Stimulated activated CD8-positive, alpha-beta memory T cell treated with anti-CD3 and anti-CD28 coated beads, Interleukin-4, amount 100 ng/mL, for 24 hours (primary cell): ENCODE measurements around the gene PHACTR3.
A peak's percentile ranks its signal among the peaks of the same experiment; 100 is the strongest.
"Not testable (repeated sequence)": the region's sequence is repeated elsewhere in the genome, so short reads cannot be mapped to it uniquely, and the experiment has no call there.

Source experiments
- DNase-seq: peaks from one replicate; pipeline ENCODE4 v3.0.0-alpha.2; 2020; ENCODE audit warnings: low read depth

Gene PHACTR3

DNA sequence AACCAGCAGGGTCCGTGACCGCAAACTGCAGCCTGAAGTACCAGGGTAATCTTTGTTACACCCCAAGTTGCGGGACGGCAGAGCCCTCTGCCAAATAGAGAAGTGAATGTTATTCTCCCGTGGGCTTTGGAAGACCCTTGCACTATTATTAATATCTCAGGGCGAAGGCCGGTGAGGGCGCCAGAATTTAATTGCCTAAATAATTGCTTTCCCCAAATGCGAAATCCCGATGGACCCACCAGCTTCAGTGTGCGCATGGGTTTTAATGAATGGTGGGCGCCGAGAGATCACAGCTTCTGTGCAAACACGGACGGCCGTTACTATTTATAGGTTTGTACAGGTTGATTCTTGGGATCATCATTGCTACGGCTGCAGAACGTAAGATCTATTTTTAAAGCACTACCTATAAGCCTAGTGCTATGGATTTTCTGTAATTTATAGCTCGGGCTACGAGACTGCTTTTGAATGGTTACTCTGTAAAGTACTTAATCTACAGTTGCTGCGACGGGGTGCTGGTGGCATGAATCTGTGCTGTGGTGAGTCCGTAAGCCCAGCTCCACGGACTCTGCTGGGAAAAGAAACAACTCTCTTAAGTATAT lies 15.2 kb upstream of the PHACTR3 start:
- no peak for DNase-seq

- DNase-seq = no peak
Observed at GRCh38 chr20:59591061-59591460, 13.3 kb upstream of the PHACTR3 start.

DNA sequence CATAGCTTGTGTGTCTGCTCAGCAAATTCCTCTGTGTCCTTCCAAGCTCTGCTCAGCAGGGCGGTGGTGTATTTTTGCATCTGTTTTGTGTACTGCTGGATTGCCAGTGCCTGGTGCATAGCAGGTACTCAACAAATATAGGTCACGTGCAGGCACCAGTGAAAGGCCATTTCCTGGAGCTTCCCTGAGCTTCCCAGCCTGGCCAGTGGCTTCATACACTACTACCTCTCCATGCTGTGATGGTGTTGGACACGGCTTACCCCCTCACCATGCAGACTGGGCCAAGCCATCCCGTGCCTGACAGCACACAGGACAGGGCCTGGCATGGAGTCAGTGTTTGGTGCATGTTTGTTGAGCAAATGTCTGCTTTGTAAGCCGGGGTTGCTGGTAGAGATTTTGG lies 7.7 kb upstream of the PHACTR3 start:
- no peak for DNase-seq

- DNase-seq = no peak
Observed at GRCh38 chr20:59597240-59597639, 7.1 kb upstream of the PHACTR3 start.

DNA sequence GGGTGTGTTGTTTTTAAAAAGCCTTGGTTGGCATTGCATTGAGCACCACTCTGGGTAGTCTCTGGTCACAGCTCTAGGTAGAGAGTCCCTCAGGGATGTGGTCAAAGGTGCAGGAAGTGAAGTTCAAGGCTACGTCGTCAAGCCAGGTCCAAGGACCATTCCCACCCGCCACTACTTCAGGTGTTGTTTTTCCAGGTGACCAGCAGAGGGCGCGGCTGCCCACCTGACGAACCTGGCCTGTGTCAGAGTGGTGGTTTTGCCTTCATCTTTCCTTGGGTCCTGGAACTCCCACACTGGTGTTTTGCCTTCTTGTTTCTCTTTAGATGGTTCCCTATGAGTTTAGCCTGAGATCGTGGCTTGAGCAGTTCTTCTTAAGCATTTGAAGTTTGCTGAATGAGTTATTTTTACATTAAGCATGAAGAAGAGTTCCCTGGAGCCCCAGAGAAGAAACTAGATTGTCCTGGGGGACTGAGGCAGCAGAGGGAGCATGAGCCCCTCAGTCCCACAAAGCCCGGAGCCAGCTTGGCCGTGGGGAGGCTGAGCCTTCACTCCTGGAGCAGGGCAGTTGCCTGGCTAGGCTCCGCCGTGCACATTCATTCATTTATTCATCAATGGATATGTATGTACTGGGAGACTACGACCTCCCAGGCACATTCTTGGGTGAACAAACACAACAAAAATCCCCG lies 5.6 kb upstream of the PHACTR3 start:
- DNase-seq = peak; percentile 2

DNA sequence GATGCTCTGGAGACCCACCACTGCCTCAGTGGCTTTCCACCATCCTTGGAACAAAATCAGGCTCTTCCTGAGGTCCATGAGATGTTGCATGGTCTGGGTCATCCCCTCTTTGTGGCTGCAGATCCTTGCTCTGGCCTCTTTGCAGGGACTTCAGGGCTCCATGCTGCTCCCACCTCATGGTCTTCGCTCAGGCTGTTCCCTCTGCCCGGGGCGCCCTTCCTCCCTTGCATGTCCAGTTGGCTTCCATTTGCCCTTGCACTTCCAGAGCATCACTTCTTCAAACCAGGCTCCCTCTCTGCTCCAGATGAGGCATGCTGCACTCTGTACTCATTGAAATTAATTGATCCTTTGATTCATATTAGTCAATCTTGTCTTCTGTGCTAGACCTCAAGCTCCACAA lies 4.4 kb upstream of the PHACTR3 start:
- DNase-seq = no peak

DNA sequence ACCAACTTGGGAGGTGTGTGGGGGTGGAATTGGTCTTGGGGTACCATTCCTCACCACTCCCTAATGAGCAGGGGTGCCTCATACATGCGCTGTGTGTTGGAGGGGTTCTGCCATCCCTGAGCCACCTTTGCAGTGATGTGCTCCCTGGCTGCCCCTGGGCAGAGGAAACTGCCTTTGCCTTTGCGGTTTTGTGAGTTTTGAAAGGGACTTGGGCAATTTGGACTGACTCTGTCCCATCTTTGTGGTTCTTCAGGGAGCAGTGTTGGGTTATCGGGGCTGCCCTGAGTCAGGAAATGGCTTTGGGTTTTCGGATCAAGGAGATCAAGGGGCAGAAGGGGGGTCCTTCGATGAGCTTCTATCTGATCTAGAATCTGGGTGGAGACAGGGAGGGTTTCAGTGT lies 3.9 kb upstream of the PHACTR3 start:
- DNase-seq = no peak

DNA sequence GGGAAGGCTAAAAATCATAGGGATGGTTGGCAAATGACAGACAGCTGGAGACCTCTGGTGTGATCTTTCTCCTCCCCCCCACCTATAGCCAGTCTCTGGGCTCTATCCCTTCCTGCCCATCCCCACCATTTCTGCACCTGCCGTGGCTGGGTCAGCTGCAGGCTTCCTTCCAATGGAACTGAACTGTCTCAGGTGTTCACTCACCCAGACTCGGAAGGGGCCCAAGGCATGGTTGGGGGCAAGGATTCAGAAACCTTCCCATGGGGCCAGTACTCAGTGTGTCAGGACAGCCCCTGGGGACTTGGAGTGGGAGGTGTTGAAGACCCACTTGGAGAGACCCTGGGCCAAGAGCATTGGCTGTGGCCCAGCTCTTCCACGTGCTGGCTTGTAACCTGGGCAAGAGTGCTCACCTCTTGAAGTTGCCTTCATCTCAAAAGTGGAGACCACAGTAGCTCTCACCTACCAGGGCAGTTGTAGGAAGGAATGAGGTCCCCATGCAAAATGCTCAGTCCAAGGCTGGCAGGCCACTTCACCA lies 1.7 kb upstream of the PHACTR3 start:
- DNase-seq = no peak

DNA sequence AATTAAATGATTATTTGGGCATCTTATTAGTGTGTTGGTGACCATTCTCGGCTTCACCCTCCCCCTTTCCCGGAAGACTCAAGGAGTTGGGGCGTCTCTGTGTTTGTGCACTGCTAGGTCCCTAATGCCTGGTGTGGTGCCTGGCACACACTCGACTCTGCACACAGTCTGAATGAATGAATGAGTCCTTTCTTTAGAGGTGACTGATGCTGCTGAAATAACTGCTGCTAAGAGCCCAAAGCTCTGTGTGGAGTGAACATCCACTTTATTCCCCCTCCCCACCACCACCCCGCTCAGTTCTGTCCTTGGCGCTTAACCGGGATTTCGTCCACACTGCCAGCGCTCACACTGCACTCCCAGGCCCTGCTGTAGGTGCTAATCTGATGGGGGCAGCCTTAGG lies 1.2 kb upstream of the PHACTR3 start:
- DNase-seq = no peak

- no peak for DNase-seq
Observed at GRCh38 chr20:59604741-59605600, 631 bp downstream of the PHACTR3 start.

GRCh38 chr20:59605601-59606364 lies 1.4 kb downstream of the PHACTR3 start:
- no peak for DNase-seq

DNA sequence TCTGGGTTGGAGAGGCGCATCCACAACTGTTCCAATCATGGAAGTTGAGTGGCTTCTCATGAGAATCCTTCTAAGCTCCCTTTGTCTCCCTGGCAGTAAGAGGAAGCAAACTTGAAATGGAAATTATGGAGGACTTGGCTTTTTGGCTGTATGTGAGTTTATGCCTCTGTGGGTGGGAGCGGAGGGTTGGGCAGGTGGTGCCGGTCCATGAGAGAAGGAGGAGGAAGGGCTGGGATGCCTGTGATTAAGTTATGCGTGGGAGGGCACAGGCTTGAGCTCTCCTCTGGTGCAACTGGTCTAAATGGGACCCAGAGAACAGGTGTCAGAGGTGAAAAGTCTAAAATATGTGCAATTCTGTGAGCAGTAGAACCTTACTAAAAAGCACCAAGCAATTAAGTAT lies 2.2 kb downstream of the PHACTR3 start:
- DNase-seq = no peak

GRCh38 chr20:59608396-59608795 lies 4.1 kb downstream of the PHACTR3 start:
- DNase-seq = no peak

GRCh38 chr20:59608871-59609270 lies 4.5 kb downstream of the PHACTR3 start:
- no peak for DNase-seq

- no peak for DNase-seq
Observed at GRCh38 chr20:59611286-59611685, 6.9 kb downstream of the PHACTR3 start.

DNA sequence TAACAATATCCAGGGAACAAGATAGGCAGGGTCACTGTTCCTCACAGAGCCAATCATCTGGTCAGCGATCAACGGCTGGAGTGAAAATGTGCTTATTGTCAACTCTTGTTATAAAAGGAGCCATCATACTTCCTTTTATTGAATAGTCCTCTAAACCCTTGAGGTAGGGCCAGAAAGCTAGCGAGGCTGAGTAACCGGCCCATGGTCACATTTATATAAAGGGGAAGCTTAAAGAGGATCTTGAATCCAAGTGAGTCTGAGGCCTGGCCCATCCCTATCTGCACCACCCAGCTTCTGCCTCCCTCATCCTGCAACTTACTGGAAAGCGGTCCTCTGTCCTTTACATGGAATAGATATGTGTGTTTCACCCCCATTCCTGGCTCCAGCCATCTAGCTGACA lies 9.5 kb downstream of the PHACTR3 start:
- no peak for DNase-seq

DNA sequence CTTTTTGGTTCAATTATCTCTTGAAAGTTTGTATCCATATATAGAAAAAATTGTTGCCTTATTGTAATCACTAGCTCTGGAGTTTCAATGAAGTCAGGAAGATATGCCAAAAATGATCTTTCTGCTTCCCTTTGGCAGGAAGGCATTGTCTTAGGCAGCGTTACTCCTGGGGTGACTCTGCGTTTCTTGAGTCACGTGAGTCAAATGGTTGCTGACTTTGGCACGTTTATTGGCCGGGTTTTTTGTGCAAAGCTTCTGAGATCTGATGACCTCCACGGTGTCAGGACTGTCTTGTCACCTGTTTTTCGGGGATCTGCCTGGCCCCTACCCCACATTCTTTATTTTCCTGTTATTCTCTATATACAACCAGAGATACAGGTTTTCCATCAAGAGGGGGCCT lies 10.4 kb downstream of the PHACTR3 start:
- no peak for DNase-seq

DNA sequence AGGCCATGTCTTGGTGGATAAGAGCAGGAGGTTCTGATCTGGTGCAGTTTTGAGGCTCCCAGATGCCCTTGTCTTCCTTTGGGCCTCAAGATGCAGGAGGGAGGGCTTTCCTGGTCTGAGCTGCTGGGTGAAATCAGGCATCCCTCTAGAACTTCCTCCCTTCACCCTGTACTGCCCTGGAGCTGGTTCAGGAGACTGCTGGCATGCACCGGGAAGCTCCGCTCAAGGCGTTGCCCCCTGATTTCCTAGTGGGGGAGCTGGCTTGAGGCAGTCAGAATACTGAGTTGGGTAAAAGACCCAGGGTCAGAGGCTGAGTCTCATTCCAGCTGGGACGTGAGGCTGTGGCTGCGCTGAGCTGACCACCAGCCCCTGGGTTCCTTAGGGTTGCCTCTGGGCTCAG lies 12.0 kb downstream of the PHACTR3 start:
- DNase-seq = no peak

GRCh38 chr20:59617221-59617620 lies 12.9 kb downstream of the PHACTR3 start:
- no peak for DNase-seq

GRCh38 chr20:59618131-59618530 lies 13.8 kb downstream of the PHACTR3 start:
- no peak for DNase-seq

- not testable (repeated sequence) for DNase-seq
Observed at GRCh38 chr20:59618585-59618984, 14.2 kb downstream of the PHACTR3 start.

- DNase-seq = no peak
Observed at GRCh38 chr20:59620860-59621505, 16.6 kb downstream of the PHACTR3 start.
